Endothelial cell of umbilical vein (primary cell): Measurements from ENCODE around the gene MDFI. TPM values are rescaled to one million over a fixed set of nuclear protein-coding genes. Genes with fewer than 3 reads are reported as not detected.

Source experiments
- BruUV-seq: library from RNA; stranded (reverse); fragments of 400-500 nt; replicated peaks from 2 replicates; lab custom pipeline; 2021; lab: Mats Ljungman, UMichigan
- CTCF ChIA-PET: fragments of 300-600, 350-600 bp; sonication (Branson Sonifier 250); formaldehyde crosslinking; loops from one replicate; lab custom pipeline; 2021; ENCODE audit warnings: antibody characterized with exemption, inconsistent platforms; lab: Charles Lee
- POLR2A ChIA-PET: fragments of 300-600, 350-600 bp; sonication (Branson Sonifier 250); formaldehyde crosslinking; loops from one replicate; lab custom pipeline; 2021; ENCODE audit warnings: antibody characterized with exemption, inconsistent platforms; lab: Charles Lee
- DNase-seq: peaks from one replicate; pipeline ENCODE4 v3.0.0-alpha.2; 2011; ENCODE audit warnings: low read depth, low spot score
- FAIRE-seq: peaks from 2 replicates; lab custom pipeline; 2011; peaks lifted over from hg19 to GRCh38; lab: Jason Lieb, UNC
- H2AFZ ChIP-seq: 2 replicates; pipeline ENCODE4 v1.6.0; 2012; ENCODE audit warnings: low read depth, low read length, control low read depth, inconsistent platforms
- H3K27ac ChIP-seq: 2 replicates; pipeline ENCODE4 v1.5.1; 2011; ENCODE audit warnings: low read depth, mild to moderate bottlenecking, control low read depth, low read length, moderate library complexity; ENCODE audit not compliant: insufficient read depth
- H3K27me3 ChIP-seq, 2 experiments: 2 replicates each; pipeline versions ENCODE4 v1.6.0 to v1.6.1; 2011; ENCODE audit warnings: low read length in 2 of 2, mixed read lengths in 1 of 2; ENCODE audit not compliant: control insufficient read depth in 2 of 2, insufficient read depth in 2 of 2
- H3K36me3 ChIP-seq, 2 experiments: 2 replicates in 1 of 2; 3 replicates in 1 of 2; pipeline ENCODE4 v1.5.1; 2011; ENCODE audit warnings: low read length in 2 of 2, mild to moderate bottlenecking in 1 of 2, moderate library complexity in 1 of 2; ENCODE audit not compliant: control insufficient read depth in 2 of 2, insufficient read depth in 2 of 2; ENCODE audit errors: extremely low read depth in 1 of 2
- H3K4me1 ChIP-seq: 3 replicates; pipeline ENCODE4 v1.5.1; 2011; ENCODE audit warnings: mild to moderate bottlenecking, low read length; ENCODE audit not compliant: control insufficient read depth, insufficient read depth; ENCODE audit errors: extremely low read depth
- H3K4me2 ChIP-seq: 2 replicates; pipeline ENCODE4 v1.6.1; 2011; ENCODE audit warnings: low read length, control low read depth, mixed read lengths; ENCODE audit not compliant: insufficient read depth
- H3K4me3 ChIP-seq, 3 experiments: fragments of 200-600 bp in 1 of 3; sonication (generic), shearing (Covaris generic) in 1 of 3; replicated peaks in 1 of 3; 2 replicates each; pipeline ENCODE4 v1.5.1; 2011 to 2016; ENCODE audit warnings: control low read depth in 3 of 3, low read length in 3 of 3, mild to moderate bottlenecking in 2 of 3, inconsistent platforms in 1 of 3, low read depth in 1 of 3, moderate library complexity in 1 of 3; ENCODE audit not compliant: insufficient read depth in 1 of 3
- H3K79me2 ChIP-seq: 2 replicates; pipeline ENCODE4 v1.6.0; 2012; ENCODE audit warnings: low read length, inconsistent platforms; ENCODE audit not compliant: control insufficient read depth, insufficient read depth
- H3K9ac ChIP-seq: replicated peaks from 2 replicates; pipeline ENCODE3; 2011; ENCODE audit warnings: low read length, control low read depth; ENCODE audit not compliant: insufficient read depth; ENCODE audit errors: extremely low read depth
- H3K9me1 ChIP-seq: replicated peaks from 3 replicates; pipeline ENCODE4 v1.6.0; 2011; ENCODE audit warnings: mild to moderate bottlenecking, low read length; ENCODE audit not compliant: control insufficient read depth, insufficient read depth; ENCODE audit errors: extremely low read depth
- H3K9me3 ChIP-seq: replicated peaks from 2 replicates; pipeline ENCODE4 v1.5.1; 2012; ENCODE audit warnings: low read length, inconsistent platforms; ENCODE audit not compliant: control insufficient read depth, insufficient read depth
- H4K20me1 ChIP-seq: replicated peaks from 2 replicates; pipeline ENCODE3; 2011; ENCODE audit warnings: mild to moderate bottlenecking, low read length; ENCODE audit not compliant: control insufficient read depth, insufficient read depth; ENCODE audit errors: extremely low read depth
- CTCF ChIP-seq, 2 donors: IDR thresholded peaks; 1 replicate in 1 of 2; 2 replicates in 1 of 2; pipeline ENCODE4 v1.5.1; 2011; ENCODE audit warnings: low read length in 2 of 2, mild to moderate bottlenecking in 2 of 2, moderate library complexity in 2 of 2, control low read depth in 1 of 2, inconsistent platforms in 1 of 2, low read depth in 1 of 2; ENCODE audit not compliant: insufficient read depth in 1 of 2; ENCODE audit errors: extremely low read depth in 1 of 2
- EZH2 ChIP-seq: IDR thresholded peaks from 2 replicates; pipeline ENCODE4 v1.6.1; 2012; ENCODE audit warnings: borderline replicate concordance, low read depth, mild to moderate bottlenecking, moderate library complexity, low read length, inconsistent platforms; ENCODE audit not compliant: severe bottlenecking
- FOS ChIP-seq: IDR thresholded peaks from 2 replicates; pipeline ENCODE4 v1.6.1; 2011; ENCODE audit warnings: mild to moderate bottlenecking, low read length, moderate library complexity, borderline replicate concordance; ENCODE audit not compliant: insufficient read depth
- GATA2 ChIP-seq: IDR thresholded peaks from 2 replicates; pipeline ENCODE4 v1.7.0; 2011; ENCODE audit warnings: low read depth, mild to moderate bottlenecking, moderate library complexity, mixed read lengths, low read length; ENCODE audit not compliant: insufficient read length, insufficient read depth
- JUN ChIP-seq: IDR thresholded peaks from 2 replicates; pipeline ENCODE4 v1.6.1; 2011; ENCODE audit warnings: borderline replicate concordance, low read depth; ENCODE audit not compliant: insufficient read length, insufficient read depth
- MAX ChIP-seq: IDR thresholded peaks from 2 replicates; pipeline ENCODE4 v1.6.1; 2011; ENCODE audit not compliant: insufficient read depth, insufficient read length
- MYC ChIP-seq: IDR thresholded peaks from one replicate; pipeline ENCODE4 v1.6.1; 2011; ENCODE audit warnings: mild to moderate bottlenecking, low read depth, low read length
- POLR2A ChIP-seq: IDR thresholded peaks from 2 replicates; pipeline ENCODE4 v1.6.1; 2012; ENCODE audit warnings: low read depth, mild to moderate bottlenecking, control low read depth, low read length
- POLR2AphosphoS5 ChIP-seq: IDR thresholded peaks from 2 replicates; pipeline ENCODE4 v1.6.1; 2012; ENCODE audit warnings: low read depth, mild to moderate bottlenecking, control low read depth, low read length, moderate library complexity; ENCODE audit not compliant: insufficient read depth
- dilution Hi-C: fragments of 300-500 bp; cut with MboI; formaldehyde crosslinking; loops from one replicate; pipeline ENCODE4 v1.15.0; 2019; ENCODE audit warnings: low sequenced_read_pairs; ENCODE audit not compliant: extremely low pct_ligation_motif_present
- intact Hi-C: fragments of 100-400 bp; cut with micrococcal nuclease; formaldehyde crosslinking; loops from one replicate; pipeline ENCODE4 v1.10.0; 2022
- polyA plus RNA-seq, 4 experiments: library from polyadenylated mRNA; depleted of rRNA in 3 of 4; stranded (reverse) in 3 of 4; unstranded in 1 of 4; fragments of >200 nt; gene quantifications; 2 replicates each; pipeline versions ENCODE4 v1.2.1 to v1.2.3, GENCODE V29; 2011 to 2012; ENCODE audit warnings: missing spikeins in 1 of 4
- total RNA-seq: library from RNA; stranded (reverse); gene quantifications from 2 replicates; pipeline ENCODE4 v1.2.3, GENCODE V29; 2021

MDFI gene
- total and polyA plus RNA-seq, 2 donors (not counting 3 experiments of a cell fraction or from before 2014, with no cell fraction given) = 32.4 to 74.1 TPM

DNA sequence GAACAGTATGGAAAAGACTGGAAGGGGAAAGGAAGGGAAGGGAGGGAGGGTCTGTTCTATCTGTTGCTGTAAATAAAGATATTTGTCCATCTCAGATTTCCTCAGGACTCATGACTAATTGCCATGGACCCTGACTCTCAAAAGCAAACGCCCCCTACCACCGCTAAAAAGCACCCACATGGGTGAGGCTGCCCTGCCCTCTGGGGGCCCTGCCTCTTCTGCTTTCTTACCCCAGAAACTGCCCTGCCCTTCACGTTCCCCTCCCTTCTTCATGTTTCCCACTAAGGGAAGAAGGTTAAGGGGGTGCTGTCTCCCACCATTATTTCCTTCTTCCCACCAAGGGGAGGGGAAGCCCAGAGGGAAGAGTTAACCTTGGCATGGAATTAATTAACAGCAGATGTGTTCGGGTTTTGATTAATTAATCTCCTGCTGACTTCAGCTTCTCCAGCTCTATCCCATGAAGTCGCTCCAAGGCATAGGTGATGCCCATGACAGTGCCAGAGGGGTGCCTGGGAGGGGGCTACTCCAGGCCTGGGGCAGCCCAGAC is 16.0 kb downstream of the MDFI start:
- CTCF ChIA-PET = interaction anchor here (3.0 kb wide), 1 partner anchor 27 kb away, joined by 14 read pairs; no protein-coding TSS in a partner anchor
- no peaks in the 10 kb centered on the region for H3K9me3 ChIP-seq
- no peak overlapping the region for H3K4me3 ChIP-seq
- dilution Hi-C loops (no loop called here), intact Hi-C loops (loop anchor here (2.0 kb wide), 1 partner anchor 15 kb away; the partner anchor contains the start of gene MDFI)
- no peaks in the 10 kb centered on the region for H4K20me1 ChIP-seq
- H3K27me3 ChIP-seq = no peaks in the 10 kb centered on the region
- DNase-seq (no peak), FAIRE-seq (no peak)
- POLR2A ChIA-PET = no interaction called here
- H3K4me1 ChIP-seq = peaks cover 17% of the 10 kb centered on the region
- no peak overlapping the region for H2AFZ ChIP-seq
- no peaks in the 10 kb centered on the region for H3K9me1 ChIP-seq
- no peak overlapping the region for H3K4me2 ChIP-seq
- peaks cover 0 to 29% of the 10 kb centered on the region in 2 experiments for H3K36me3 ChIP-seq
- H3K9ac ChIP-seq = no peak overlapping the region
- no peaks in the 10 kb centered on the region for H3K79me2 ChIP-seq
- no TSS peak for BruUV-seq
- TF ChIP-seq FOS (no peak), JUN (no peak), CTCF (IDR thresholded peaks at IDR 0.05; ENCODE audit: extremely low read depth in 1 of 2, insufficient read depth in 1 of 2, low read depth in 1 of 2, low read length in 2 of 2) (no peak), MYC (no peak), POLR2A (no peak), EZH2 (no peak), POLR2AphosphoS5 (no peak), GATA2 (no peak), MAX (no peak)
- H3K27ac ChIP-seq = no peak overlapping the region
